ENCODE results near the gene ABCC8. TPM values are rescaled to one million over a fixed set of nuclear protein-coding genes. Genes with fewer than 3 reads are reported as not detected.

ABCC8 gene
- total and polyA plus RNA-seq, 2 donors (not counting 1 experiment from before 2014, with no cell fraction given): 0.03 to 0.17 TPM

DNA sequence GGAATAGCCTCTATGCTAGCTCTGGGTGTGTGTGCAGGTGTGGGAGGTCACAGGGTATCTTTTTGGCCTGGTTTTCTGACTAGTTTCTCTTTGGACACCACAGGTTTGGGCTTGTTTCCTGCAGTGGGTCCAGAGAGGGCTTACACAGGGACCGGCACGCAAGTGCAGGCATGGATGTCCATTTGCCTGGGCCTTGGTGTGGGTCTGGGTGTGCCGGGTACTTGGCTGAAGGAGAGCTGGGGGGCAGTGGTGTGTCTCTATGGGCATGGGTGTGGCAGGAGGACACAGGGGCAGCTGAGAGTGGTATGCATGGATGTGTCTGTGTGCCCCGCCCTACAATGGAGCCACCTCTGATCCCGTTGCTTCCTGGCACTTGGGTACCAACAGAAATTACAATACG lies 80.7 kb downstream of the ABCC8 start:
- POLR2A ChIA-PET: no interaction called here
- CTCF ChIA-PET: interaction anchor here (2.3 kb wide), 1 partner anchor 12 kb away, joined by 12 read pairs; no protein-coding TSS in a partner anchor
- H3K9me3 ChIP-seq (ENCODE audit: control extremely low read depth in 1 of 3, control insufficient read depth in 2 of 3, insufficient read depth in 1 of 3, low read length in 2 of 3): no peaks in the 10 kb centered on the region
- ATAC-seq (ENCODE audit: low read depth) (no peak), DNase-seq (no peak)
- no peak overlapping the region for H2AFZ ChIP-seq (ENCODE audit: insufficient read depth, low read depth, low read length, poor library complexity, severe bottlenecking)
- H3K79me2 ChIP-seq (ENCODE audit: control insufficient read depth, insufficient read depth, low read length): no peaks in the 10 kb centered on the region
- no peaks in the 10 kb centered on the region for H3K9me3 Mint-ChIP-seq (ENCODE audit: insufficient read depth)
- H3K27ac Mint-ChIP-seq: no peak overlapping the region
- no peaks in the 10 kb centered on the region for H3K27me3 Mint-ChIP-seq
- no peak overlapping the region for H3K27ac ChIP-seq (ENCODE audit: low read length in 2 of 2)
- no peaks in the 10 kb centered on the region for H4K20me1 ChIP-seq (ENCODE audit: control insufficient read depth, insufficient read depth, low read length, poor library complexity, severe bottlenecking)
- H3K4me1 ChIP-seq (ENCODE audit: control insufficient read depth in 2 of 2, insufficient read depth in 2 of 2, low read length in 2 of 2): peaks cover 13 to 26% of the 10 kb centered on the region in 2 donors
- no peak overlapping the region for H3K4me3 Mint-ChIP-seq
- H3K4me1 Mint-ChIP-seq: peaks cover 19% of the 10 kb centered on the region
- no peak for TF ChIP-seq CTCF (IDR thresholded peaks at IDR 0.05)
- no peak for TF ChIP-seq EZH2 (IDR thresholded peaks at IDR 0.05; ENCODE audit: borderline replicate concordance, insufficient read depth, low read depth, low read length, poor library complexity, severe bottlenecking)
- H3K4me3 ChIP-seq (ENCODE audit: control extremely low read depth in 1 of 5, extremely low read depth in 1 of 5, insufficient read depth in 1 of 5, low read depth in 2 of 5, low read length in 4 of 5): no peak overlapping the region
- intact Hi-C loops (cut with micrococcal nuclease): no loop called here
- H3K36me3 ChIP-seq (replicated peaks in 1 of 2; ENCODE audit: control extremely low read depth in 1 of 2, control insufficient read depth in 1 of 2, extremely low read depth in 1 of 2, insufficient read depth in 2 of 2, low read length in 1 of 2): no peaks in the 10 kb centered on the region
- H3K27me3 ChIP-seq (replicated peaks in 1 of 4; ENCODE audit: control extremely low read depth in 1 of 4, control insufficient read depth in 3 of 4, insufficient read depth in 4 of 4, low read length in 3 of 4): no peaks in the 10 kb centered on the region
- 95% methylated on average over 6 of the region's 6 CpGs for whole genome bisulfite sequencing (ENCODE audit: insufficient coverage)
- no peak overlapping the region for H3K4me2 ChIP-seq (replicated peaks; ENCODE audit: low read depth, low read length, poor library complexity, severe bottlenecking)
- no peak overlapping the region for H3K9ac ChIP-seq (ENCODE audit: low read length)

GRCh38 chr11:17395554-17395961 lies 81.1 kb downstream of the ABCC8 start:
- Histone ChIP-seq H3K27me3 (replicated peaks in 1 of 4; ENCODE audit: control extremely low read depth in 1 of 4, control insufficient read depth in 3 of 4, insufficient read depth in 4 of 4, low read length in 3 of 4) (no peaks in the 10 kb centered on the region), H2AFZ (ENCODE audit: insufficient read depth, low read depth, low read length, poor library complexity, severe bottlenecking) (no peak overlapping the region), H3K36me3 (replicated peaks in 1 of 2; ENCODE audit: control extremely low read depth in 1 of 2, control insufficient read depth in 1 of 2, extremely low read depth in 1 of 2, insufficient read depth in 2 of 2, low read length in 1 of 2) (no peaks in the 10 kb centered on the region), H3K4me2 (replicated peaks; ENCODE audit: low read depth, low read length, poor library complexity, severe bottlenecking) (no peak overlapping the region), H3K79me2 (ENCODE audit: control insufficient read depth, insufficient read depth, low read length) (no peaks in the 10 kb centered on the region), H4K20me1 (ENCODE audit: control insufficient read depth, insufficient read depth, low read length, poor library complexity, severe bottlenecking) (no peaks in the 10 kb centered on the region), H3K9me3 (ENCODE audit: control extremely low read depth in 1 of 3, control insufficient read depth in 2 of 3, insufficient read depth in 1 of 3, low read length in 2 of 3) (no peaks in the 10 kb centered on the region), H3K27ac (ENCODE audit: low read length in 2 of 2) (no peak overlapping the region), H3K9ac (ENCODE audit: low read length) (no peak overlapping the region), H3K4me3 (ENCODE audit: control extremely low read depth in 1 of 5, extremely low read depth in 1 of 5, insufficient read depth in 1 of 5, low read depth in 2 of 5, low read length in 4 of 5) (no peak overlapping the region), H3K4me1 (ENCODE audit: control insufficient read depth in 2 of 2, insufficient read depth in 2 of 2, low read length in 2 of 2) (peaks cover 9 to 25% of the 10 kb centered on the region in 2 donors)
- Mint-ChIP-seq H3K9me3 (ENCODE audit: insufficient read depth) (no peaks in the 10 kb centered on the region), H3K4me3 (no peak overlapping the region), H3K27me3 (no peaks in the 10 kb centered on the region), H3K27ac (no peak overlapping the region), H3K4me1 (peaks cover 16% of the 10 kb centered on the region)
- ChIA-PET CTCF (no interaction called here), POLR2A (no interaction called here)
- ATAC-seq (ENCODE audit: low read depth): no peak
- intact Hi-C loops (cut with micrococcal nuclease): no loop called here
- TF ChIP-seq EZH2 (IDR thresholded peaks at IDR 0.05; ENCODE audit: borderline replicate concordance, insufficient read depth, low read depth, low read length, poor library complexity, severe bottlenecking): no peak
- no peak for TF ChIP-seq CTCF (IDR thresholded peaks at IDR 0.05)
- no peak for DNase-seq
- WGBS (ENCODE audit: insufficient coverage): 97% methylated on average over 18 of the region's 20 CpGs

All from B cell (primary cell).